Activated CD8-positive, alpha-beta T cell treated with anti-CD3 and anti-CD28 coated beads for 36 hours (primary cell): ENCODE results near the gene GRID1. TPM values are rescaled to one million over a fixed set of nuclear protein-coding genes. Genes with fewer than 3 reads are reported as not detected.

Experiments
- ATAC-seq: fragments of 200-7000 bp; cut with Tn5 transposase; one replicate; pipeline ENCODE4 v1.10.0; 2021; ENCODE audit warnings: mild to moderate bottlenecking, moderate library complexity
- CTCF ChIA-PET: fragments of 350-600 bp; sonication (Branson Sonifier 250); formaldehyde crosslinking; loops from one replicate; lab custom pipeline; 2021; ENCODE audit warnings: antibody characterized with exemption; lab: Charles Lee
- POLR2A ChIA-PET: fragments of 350-600 bp; sonication (Branson Sonifier 250); formaldehyde crosslinking; loops from one replicate; lab custom pipeline; 2021; ENCODE audit warnings: antibody characterized with exemption; lab: Charles Lee
- DNase-seq: peaks from one replicate; pipeline ENCODE4 v3.0.0-alpha.2; 2020
- H3K27ac Mint-ChIP-seq: one replicate; pipeline ENCODE4 v1.8.0; 2021; ENCODE audit warnings: mild to moderate bottlenecking, mixed read lengths
- H3K27me3 Mint-ChIP-seq: one replicate; pipeline ENCODE4 v1.8.0; 2021; ENCODE audit warnings: mixed read lengths
- H3K36me3 Mint-ChIP-seq: one replicate; pipeline ENCODE4 v1.8.0; 2021; ENCODE audit warnings: low read depth, mixed read lengths
- H3K4me1 Mint-ChIP-seq: one replicate; pipeline ENCODE4 v1.8.0; 2021; ENCODE audit warnings: low read depth, mixed read lengths
- H3K4me3 Mint-ChIP-seq: one replicate; pipeline ENCODE4 v1.8.0; 2021; ENCODE audit warnings: mild to moderate bottlenecking, moderate library complexity, mixed read lengths
- H3K9me3 Mint-ChIP-seq: one replicate; pipeline ENCODE4 v1.8.0; 2021; ENCODE audit warnings: mixed read lengths
- intact Hi-C: fragments of 100-400 bp; cut with micrococcal nuclease; formaldehyde crosslinking; loops from one replicate; pipeline ENCODE4 v1.10.0; 2022
- total RNA-seq, 2 experiments: library from RNA; stranded (reverse); gene quantifications; one replicate each; pipeline ENCODE4 v1.2.3, GENCODE V29; 2021
- TF ChIP-seq, protein P1 (sequence below): fragments of 200-600 bp; IDR thresholded peaks from one replicate; pipeline ENCODE4 v1.8.0; 2022; ENCODE audit warnings: antibody characterized with exemption, mild to moderate bottlenecking

GRID1 gene
- total RNA-seq, 2 experiments from 2014 or later: not detected

DNA sequence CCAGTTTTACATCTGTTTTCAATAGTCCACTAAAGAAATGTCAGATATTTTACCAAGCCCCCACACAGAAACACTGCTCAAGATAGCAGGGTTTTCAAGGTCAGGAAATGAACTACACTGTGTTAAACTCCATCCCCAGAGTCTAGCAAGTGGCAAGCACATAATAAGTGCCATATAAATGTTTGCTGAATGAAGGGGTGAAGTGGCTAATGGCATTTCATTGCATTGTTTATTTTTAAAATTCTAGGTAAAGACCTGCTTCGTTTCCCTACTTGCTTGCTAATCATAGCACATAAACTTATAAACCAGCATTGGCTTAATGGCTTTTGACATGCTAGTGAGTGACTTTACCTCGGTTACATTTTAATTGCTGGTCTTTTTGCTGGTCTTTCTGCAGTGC lies 322.6 kb downstream of the GRID1 start:
- POLR2A ChIA-PET: no interaction called here
- H3K27ac Mint-ChIP-seq: no peak overlapping the region
- no peaks in the 10 kb centered on the region for H3K36me3 Mint-ChIP-seq
- TF ChIP-seq, protein P1, sequence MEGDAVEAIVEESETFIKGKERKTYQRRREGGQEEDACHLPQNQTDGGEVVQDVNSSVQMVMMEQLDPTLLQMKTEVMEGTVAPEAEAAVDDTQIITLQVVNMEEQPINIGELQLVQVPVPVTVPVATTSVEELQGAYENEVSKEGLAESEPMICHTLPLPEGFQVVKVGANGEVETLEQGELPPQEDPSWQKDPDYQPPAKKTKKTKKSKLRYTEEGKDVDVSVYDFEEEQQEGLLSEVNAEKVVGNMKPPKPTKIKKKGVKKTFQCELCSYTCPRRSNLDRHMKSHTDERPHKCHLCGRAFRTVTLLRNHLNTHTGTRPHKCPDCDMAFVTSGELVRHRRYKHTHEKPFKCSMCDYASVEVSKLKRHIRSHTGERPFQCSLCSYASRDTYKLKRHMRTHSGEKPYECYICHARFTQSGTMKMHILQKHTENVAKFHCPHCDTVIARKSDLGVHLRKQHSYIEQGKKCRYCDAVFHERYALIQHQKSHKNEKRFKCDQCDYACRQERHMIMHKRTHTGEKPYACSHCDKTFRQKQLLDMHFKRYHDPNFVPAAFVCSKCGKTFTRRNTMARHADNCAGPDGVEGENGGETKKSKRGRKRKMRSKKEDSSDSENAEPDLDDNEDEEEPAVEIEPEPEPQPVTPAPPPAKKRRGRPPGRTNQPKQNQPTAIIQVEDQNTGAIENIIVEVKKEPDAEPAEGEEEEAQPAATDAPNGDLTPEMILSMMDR: no peak
- intact Hi-C loops: no loop called here
- H3K4me1 Mint-ChIP-seq: peaks cover 22% of the 10 kb centered on the region
- CTCF ChIA-PET: interaction anchor here (1.3 kb wide), 1 partner anchor 48 kb away, joined by 3 read pairs; no protein-coding TSS in a partner anchor
- H3K27me3 Mint-ChIP-seq: peaks cover 29% of the 10 kb centered on the region
- no peak overlapping the region for H3K4me3 Mint-ChIP-seq
- H3K9me3 Mint-ChIP-seq: no peaks in the 10 kb centered on the region
- ATAC-seq (no peak), DNase-seq (no peak)

DNA sequence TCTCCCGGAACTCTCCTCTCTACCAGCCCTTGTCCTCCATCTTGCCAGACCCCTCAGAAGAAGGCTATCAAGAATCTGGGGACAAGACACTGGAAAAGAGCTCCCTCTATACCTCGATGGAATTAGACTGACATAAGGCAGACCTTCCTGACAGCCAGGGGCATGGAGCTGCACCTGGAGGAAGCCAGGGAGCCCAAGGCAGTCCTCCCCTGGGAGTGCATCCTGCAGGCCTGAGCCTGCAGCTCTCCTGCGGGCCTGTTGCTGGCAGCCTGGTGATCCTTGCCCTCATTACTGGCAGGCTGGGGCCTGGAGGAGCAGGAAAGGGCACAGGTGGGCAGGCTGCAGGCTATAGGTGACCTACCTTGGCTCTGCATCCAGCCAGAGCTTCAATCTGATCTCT lies 323.4 kb downstream of the GRID1 start:
- TF ChIP-seq, protein P1: no peak
- ChIA-PET POLR2A (interaction anchor here (1.0 kb wide), 1 partner anchor 8 kb away, joined by 3 read pairs; no protein-coding TSS in a partner anchor), CTCF (interaction anchor here (1.3 kb wide), 1 partner anchor 47 kb away, joined by 3 read pairs; no protein-coding TSS in a partner anchor)
- ATAC-seq (no peak), DNase-seq (no peak)
- intact Hi-C loops: no loop called here
- peaks cover 34% of the 10 kb centered on the region for H3K27me3 Mint-ChIP-seq
- no peak overlapping the region for H3K4me3 Mint-ChIP-seq
- no peaks in the 10 kb centered on the region for H3K9me3 Mint-ChIP-seq
- H3K36me3 Mint-ChIP-seq: no peaks in the 10 kb centered on the region
- peaks cover 21% of the 10 kb centered on the region for H3K4me1 Mint-ChIP-seq
- no peak overlapping the region for H3K27ac Mint-ChIP-seq

DNA sequence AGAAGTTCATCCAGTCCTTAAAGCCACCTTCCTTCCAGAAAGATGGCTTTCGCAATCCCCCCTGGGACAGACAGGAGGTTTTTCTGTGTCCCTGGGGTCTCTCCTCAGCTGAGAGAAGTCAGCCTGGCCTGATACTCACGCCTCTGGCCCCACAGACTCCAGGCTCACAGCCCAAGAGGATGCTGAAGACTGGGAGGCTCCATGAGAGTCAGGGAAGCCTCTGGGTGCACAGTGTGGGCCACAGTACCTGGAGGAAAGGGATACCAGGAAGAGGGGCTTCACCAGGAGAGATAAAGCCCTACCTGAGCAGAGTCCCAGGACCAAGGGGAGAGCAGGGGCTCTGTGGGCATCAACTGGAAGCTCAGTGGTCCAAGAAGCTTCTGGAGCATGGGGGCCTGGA lies 324.4 kb downstream of the GRID1 start:
- Mint-ChIP-seq H3K27ac (no peak overlapping the region), H3K27me3 (peaks cover 34% of the 10 kb centered on the region), H3K9me3 (no peaks in the 10 kb centered on the region), H3K4me3 (no peak overlapping the region), H3K36me3 (no peaks in the 10 kb centered on the region), H3K4me1 (peaks cover 10% of the 10 kb centered on the region)
- ATAC-seq (no peak), DNase-seq (no peak)
- ChIA-PET CTCF (interaction anchor here (0.7 kb wide), 1 partner anchor 20 kb away, joined by 3 read pairs; no protein-coding TSS in a partner anchor), POLR2A (interaction anchor here (1.0 kb wide), 1 partner anchor 9 kb away, joined by 3 read pairs; no protein-coding TSS in a partner anchor)
- intact Hi-C loops: no loop called here
- TF ChIP-seq, protein P1: no peak

DNA sequence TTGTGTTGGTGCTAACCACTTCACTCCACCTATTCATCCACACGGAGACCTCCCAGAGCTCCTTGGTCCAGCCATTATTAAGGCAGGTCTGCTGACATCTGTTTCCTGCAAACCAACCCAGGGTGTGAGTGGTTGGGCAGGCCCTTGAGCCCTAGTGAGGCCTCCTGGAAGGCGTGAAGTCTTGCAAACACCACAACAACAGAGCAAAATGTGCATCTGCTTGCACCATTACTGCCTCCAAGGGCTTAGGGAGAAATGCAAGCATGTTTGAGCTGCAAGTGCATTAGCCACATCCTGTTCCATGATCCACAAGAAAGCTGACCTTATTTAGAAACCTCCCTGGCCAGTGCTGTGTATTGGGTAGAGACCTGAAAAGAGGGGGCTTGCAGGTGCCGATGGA lies 325.5 kb downstream of the GRID1 start:
- H3K4me1 Mint-ChIP-seq: no peaks in the 10 kb centered on the region
- intact Hi-C loops: no loop called here
- ChIA-PET POLR2A (no interaction called here), CTCF (no interaction called here)
- H3K9me3 Mint-ChIP-seq: no peaks in the 10 kb centered on the region
- H3K27ac Mint-ChIP-seq: no peak overlapping the region
- H3K27me3 Mint-ChIP-seq: peaks cover 34% of the 10 kb centered on the region
- TF ChIP-seq, protein P1: no peak
- ATAC-seq: no peak
- DNase-seq: no peak
- H3K4me3 Mint-ChIP-seq: no peak overlapping the region
- no peaks in the 10 kb centered on the region for H3K36me3 Mint-ChIP-seq

DNA sequence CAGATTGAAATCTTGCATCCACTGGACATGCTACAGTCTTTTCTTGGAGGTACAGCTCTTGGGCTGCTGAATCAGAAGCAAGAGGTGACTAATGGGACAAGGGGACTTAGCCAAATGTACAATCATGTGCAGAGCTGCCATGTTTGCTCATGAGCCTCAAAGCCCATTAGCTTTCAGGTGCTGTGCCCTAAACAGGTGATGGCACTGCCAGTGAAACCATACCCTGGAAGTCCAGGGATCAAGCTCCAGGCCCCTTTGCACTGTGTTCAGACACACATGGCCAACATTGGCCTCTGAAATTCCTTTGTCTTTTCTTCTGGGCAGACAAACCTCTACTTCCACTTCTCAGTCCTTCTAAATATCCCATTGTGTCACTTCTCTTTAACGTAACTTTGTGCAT lies 328.2 kb downstream of the GRID1 start:
- H3K4me1 Mint-ChIP-seq: no peaks in the 10 kb centered on the region
- intact Hi-C loops: no loop called here
- POLR2A ChIA-PET: no interaction called here
- H3K27ac Mint-ChIP-seq: no peak overlapping the region
- TF ChIP-seq, protein P1: no peak
- no peaks in the 10 kb centered on the region for H3K9me3 Mint-ChIP-seq
- DNase-seq (no peak), ATAC-seq (no peak)
- no peak overlapping the region for H3K4me3 Mint-ChIP-seq
- peaks cover 14% of the 10 kb centered on the region for H3K27me3 Mint-ChIP-seq
- H3K36me3 Mint-ChIP-seq: no peaks in the 10 kb centered on the region
- CTCF ChIA-PET: interaction anchor here (0.7 kb wide), 1 partner anchor 9 kb away, joined by 3 read pairs; no protein-coding TSS in a partner anchor
